Bronchial epithelial cell (primary cell): Measurements from ENCODE around the gene TCF19. TPM values are rescaled to one million over a fixed set of nuclear protein-coding genes. Genes with fewer than 3 reads are reported as not detected.

Experiments used
- DNase-seq: peaks from one replicate; pipeline ENCODE4 v3.0.0-alpha.2; 2010; ENCODE audit warnings: low read depth
- FAIRE-seq: peaks from 2 replicates; lab custom pipeline; 2011; peaks lifted over from hg19 to GRCh38; lab: Jason Lieb, UNC
- H3K27me3 ChIP-seq: 2 replicates; pipeline ENCODE4 v1.5.1; 2011; ENCODE audit warnings: low read length; ENCODE audit not compliant: control insufficient read depth, insufficient read depth
- H3K36me3 ChIP-seq: 2 replicates; pipeline ENCODE4 v1.5.1; 2011; ENCODE audit warnings: low read length; ENCODE audit not compliant: control insufficient read depth, insufficient read depth
- H3K4me3 ChIP-seq: 2 replicates; pipeline ENCODE4 v1.5.1; 2011; ENCODE audit warnings: mild to moderate bottlenecking, low read depth, low read length, control low read depth
- total RNA-seq: library from RNA; depleted of rRNA; stranded (reverse); fragments of >200 nt; gene quantifications from 2 replicates; pipeline ENCODE4 v1.2.1, GENCODE V29; 2014
- TF ChIP-seq, protein P1 (sequence below): IDR thresholded peaks from 2 replicates; pipeline ENCODE4 v1.5.1; 2011; ENCODE audit warnings: mild to moderate bottlenecking, moderate library complexity, low read length, control low read depth, inconsistent platforms; ENCODE audit not compliant: insufficient read depth, severe bottlenecking

Gene TCF19
- total RNA-seq, 1 donor from 2014 or later, result 1.1 TPM

DNA sequence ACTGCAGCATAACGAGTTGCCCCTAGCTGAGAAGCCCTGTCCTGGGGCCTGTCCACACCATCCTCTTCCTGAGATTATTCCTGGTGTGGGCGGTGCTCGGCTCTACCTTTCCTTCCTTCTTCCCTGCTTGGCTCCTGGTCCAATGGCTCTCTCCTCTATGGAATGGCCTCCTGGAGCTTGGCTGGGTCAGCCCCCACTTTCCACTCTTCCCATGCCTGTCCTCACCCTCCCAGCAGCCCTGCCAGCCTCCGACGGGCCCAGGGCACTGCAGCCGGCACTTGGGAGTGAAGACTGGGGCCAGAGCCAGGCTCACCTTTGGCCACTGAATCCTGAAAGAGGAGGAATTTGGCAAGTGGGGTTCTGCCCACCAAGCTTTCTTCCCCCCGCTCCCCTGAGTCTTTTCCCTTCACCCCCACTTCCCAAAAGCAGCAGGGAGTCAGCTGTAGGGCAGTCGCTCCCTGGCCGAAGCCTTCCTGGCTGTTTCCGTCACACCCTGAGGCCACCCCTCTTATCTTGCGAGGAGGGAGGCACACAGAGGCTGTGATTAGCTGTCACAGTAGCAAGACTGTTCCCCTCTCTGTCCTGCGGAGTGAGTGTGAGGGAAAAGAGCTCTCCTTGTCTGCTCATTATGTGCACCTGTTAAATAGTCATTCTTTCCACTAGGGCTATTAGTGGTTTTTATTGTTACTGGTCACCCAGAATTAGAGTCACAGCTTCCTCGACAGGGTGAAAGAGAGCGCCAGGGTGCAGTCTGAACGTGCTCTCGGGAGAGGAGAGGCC, 31.8 kb upstream of the TCF19 start:
- Histone ChIP-seq H3K4me3 (no peak overlapping the region), H3K27me3 (no peaks in the 10 kb centered on the region), H3K36me3 (peaks cover 1% of the 10 kb centered on the region)
- DNase-seq, result no peak
- TF ChIP-seq, protein P1, sequence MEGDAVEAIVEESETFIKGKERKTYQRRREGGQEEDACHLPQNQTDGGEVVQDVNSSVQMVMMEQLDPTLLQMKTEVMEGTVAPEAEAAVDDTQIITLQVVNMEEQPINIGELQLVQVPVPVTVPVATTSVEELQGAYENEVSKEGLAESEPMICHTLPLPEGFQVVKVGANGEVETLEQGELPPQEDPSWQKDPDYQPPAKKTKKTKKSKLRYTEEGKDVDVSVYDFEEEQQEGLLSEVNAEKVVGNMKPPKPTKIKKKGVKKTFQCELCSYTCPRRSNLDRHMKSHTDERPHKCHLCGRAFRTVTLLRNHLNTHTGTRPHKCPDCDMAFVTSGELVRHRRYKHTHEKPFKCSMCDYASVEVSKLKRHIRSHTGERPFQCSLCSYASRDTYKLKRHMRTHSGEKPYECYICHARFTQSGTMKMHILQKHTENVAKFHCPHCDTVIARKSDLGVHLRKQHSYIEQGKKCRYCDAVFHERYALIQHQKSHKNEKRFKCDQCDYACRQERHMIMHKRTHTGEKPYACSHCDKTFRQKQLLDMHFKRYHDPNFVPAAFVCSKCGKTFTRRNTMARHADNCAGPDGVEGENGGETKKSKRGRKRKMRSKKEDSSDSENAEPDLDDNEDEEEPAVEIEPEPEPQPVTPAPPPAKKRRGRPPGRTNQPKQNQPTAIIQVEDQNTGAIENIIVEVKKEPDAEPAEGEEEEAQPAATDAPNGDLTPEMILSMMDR, result no peak
- no peak for FAIRE-seq

DNA sequence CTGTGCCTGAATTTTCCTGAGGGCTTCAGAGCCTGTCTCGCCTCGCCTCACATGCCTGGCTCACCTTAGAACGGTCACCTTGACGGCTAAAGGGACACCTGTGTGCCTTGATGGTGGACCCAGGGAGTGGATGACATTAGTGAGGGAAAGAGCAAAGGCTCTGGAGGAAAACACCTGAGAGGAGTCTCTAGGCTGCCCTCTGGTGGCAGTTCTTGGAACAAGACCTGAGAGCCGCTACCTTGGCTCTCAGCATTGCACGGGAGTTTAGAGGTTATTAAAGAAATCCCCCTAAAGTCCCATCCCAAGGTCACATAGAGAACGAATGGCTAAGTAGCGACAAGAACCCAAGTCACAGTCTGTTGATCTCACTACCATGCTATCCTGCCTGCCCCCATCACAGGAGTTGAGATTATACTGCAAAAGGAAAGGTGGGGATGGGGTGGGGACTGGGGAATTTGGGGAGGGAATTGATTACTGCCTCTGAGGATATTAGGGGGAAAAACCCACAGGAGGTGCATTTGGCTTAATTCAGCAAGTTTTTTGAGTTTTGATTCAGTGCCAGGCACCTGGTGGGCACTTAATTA, 30.2 kb upstream of the TCF19 start:
- no peak for FAIRE-seq
- Histone ChIP-seq H3K36me3 (peaks cover 1% of the 10 kb centered on the region), H3K4me3 (no peak overlapping the region), H3K27me3 (no peaks in the 10 kb centered on the region)
- peak; percentile 52 for DNase-seq
- TF ChIP-seq, protein P1, result peak; percentile 94

DNA sequence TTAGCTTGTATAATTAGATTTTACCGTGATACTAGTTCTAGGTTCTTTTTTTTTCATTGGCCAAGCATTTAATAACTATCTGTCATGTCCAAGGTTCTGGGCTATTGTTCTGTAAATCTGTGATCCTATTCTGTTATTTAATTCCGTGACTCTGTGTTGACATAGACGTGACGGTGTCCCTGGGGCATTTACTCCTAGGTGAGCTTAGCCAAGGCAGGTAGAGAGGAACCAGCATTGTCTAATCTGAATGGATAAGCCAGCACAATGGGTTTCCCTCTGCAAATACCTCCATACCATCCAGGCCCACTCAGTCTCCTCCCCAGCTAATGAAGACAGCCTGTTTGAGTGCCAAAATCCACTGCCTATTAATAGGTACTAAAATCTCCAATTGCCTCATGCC, 29.3 kb upstream of the TCF19 start:
- DNase-seq (peak; percentile 25), FAIRE-seq (no peak)
- peaks cover 1% of the 10 kb centered on the region for H3K36me3 ChIP-seq
- no peak overlapping the region for H3K4me3 ChIP-seq
- TF ChIP-seq, protein P1, result no peak
- H3K27me3 ChIP-seq, result no peaks in the 10 kb centered on the region

DNA sequence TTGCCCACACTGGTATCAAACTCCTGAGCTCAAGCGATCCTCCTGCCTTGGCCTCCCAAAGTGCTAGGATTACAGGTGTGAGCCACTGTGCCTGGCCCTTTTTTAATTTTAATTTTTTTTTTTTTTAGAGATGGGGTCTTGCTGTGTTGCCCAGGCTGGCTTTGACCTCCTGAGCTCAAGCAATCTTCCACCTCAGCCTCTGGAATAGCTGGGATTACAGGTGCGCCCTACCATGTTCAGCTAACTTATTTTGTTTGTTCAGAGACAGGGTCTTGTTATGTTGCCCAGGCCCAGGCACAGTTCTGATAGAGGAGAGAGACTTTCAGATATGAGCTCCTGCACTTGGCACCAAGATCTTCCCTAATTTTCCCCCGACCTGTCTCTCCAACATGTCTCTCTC, 27.6 kb upstream of the TCF19 start:
- FAIRE-seq (no peak), DNase-seq (no peak)
- TF ChIP-seq, protein P1, result no peak
- no peaks in the 10 kb centered on the region for H3K27me3 ChIP-seq
- peaks cover 1% of the 10 kb centered on the region for H3K36me3 ChIP-seq
- no peak overlapping the region for H3K4me3 ChIP-seq

DNA sequence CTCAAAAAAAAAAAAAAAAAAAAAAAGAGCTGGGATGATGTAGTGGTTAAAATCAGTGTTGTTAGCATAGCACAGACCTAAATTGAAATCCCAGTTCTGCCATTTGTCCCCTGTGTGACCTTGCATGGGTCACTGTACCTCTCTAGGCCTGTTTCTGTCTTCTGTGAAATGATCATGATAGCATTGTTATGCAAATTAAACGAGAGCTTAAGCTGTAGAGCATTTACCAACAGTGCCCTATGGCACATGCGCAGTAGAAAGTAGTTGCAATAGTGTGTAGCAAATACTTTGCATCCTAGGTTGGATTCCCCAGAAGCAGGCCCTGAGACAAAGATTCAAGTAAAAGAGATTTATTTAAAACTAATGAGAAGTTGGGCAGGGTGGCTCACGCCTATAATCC, 26.8 kb upstream of the TCF19 start:
- FAIRE-seq, result no peak

More for the DNA sequence above, 26.8 kb upstream of the TCF19 start:
- no peak for DNase-seq
- H3K4me3 ChIP-seq, result no peak overlapping the region
- no peaks in the 10 kb centered on the region for H3K27me3 ChIP-seq
- TF ChIP-seq, protein P1, result no peak
- peaks cover 1% of the 10 kb centered on the region for H3K36me3 ChIP-seq
